Activated CD4-positive, alpha-beta T cell treated with anti-CD3 and anti-CD28 coated beads, Interleukin-2, amount 50 U/mL, for 4 hours (primary cell): Measurements from ENCODE around the gene SPATA31E1.
"Not testable (repeated sequence)": the region's sequence is repeated elsewhere in the genome, so short reads cannot be mapped to it uniquely, and the experiment has no call there.

Source experiments
- DNase-seq, 2 experiments: peaks; one replicate each; pipeline ENCODE4 v3.0.0-alpha.2; 2020

Gene SPATA31E1

GRCh38 chr9:87937352-87937751 lies 54.7 kb downstream of the SPATA31E1 start:
- not testable (repeated sequence) for DNase-seq

GRCh38 chr9:87937918-87938317 lies 55.2 kb downstream of the SPATA31E1 start:
- DNase-seq, result not testable (repeated sequence)

GRCh38 chr9:87938336-87938735 lies 55.7 kb downstream of the SPATA31E1 start:
- not testable (repeated sequence) for DNase-seq
